Mucosa of descending colon (tissue), 3 donors: ENCODE results near the gene CCDC167. TPM values are rescaled to one million over a fixed set of nuclear protein-coding genes. Genes with fewer than 3 reads are reported as not detected.
A peak's percentile ranks its signal among the peaks of the same experiment; 100 is the strongest.

Experiments
- ATAC-seq: fragments of 200-7000 bp; cut with Tn5 transposase; one replicate; pipeline ENCODE4 v1.9.1; 2020; ENCODE audit warnings: mild to moderate bottlenecking, moderate library complexity
- DNase-seq, 3 donors: peaks; one replicate each; pipeline ENCODE4 v3.0.0-alpha.2; 2020
- H3K36me3 ChIP-seq: fragments of 200-600 bp; one replicate; pipeline ENCODE4 v1.8.0; 2021; ENCODE audit warnings: low read depth, mild to moderate bottlenecking
- H3K4me1 ChIP-seq: fragments of 200-600 bp; one replicate; pipeline ENCODE4 v1.8.0; 2021; ENCODE audit warnings: low read depth, mild to moderate bottlenecking
- H3K4me3 ChIP-seq: fragments of 200-600 bp; one replicate; pipeline ENCODE4 v1.8.0; 2021; ENCODE audit warnings: mild to moderate bottlenecking
- H3K9me3 ChIP-seq: fragments of 200-600 bp; one replicate; pipeline ENCODE4 v1.8.0; 2021; ENCODE audit warnings: mild to moderate bottlenecking
- intact Hi-C, 2 donors: fragments of 100-400 bp; cut with DNase I in 1 of 2; cut with micrococcal nuclease in 1 of 2; formaldehyde crosslinking; loops; one replicate each; pipeline versions ENCODE4 v1.11.0 to v1.11.1; 2022; cut with DNase I, micrococcal nuclease
- total RNA-seq, 3 donors: library from RNA; stranded (reverse); fragmentation: NEBNext Ultra II Directional in 2 of 3; extraction: Animal tissue kit (Norgen Biotek cat#: 25700) in 2 of 3; gene quantifications; one replicate each; pipeline versions ENCODE4 v1.2.1 to v1.2.4, GENCODE V29; 2021 to 2023
- TF ChIP-seq, protein P1 (sequence below): fragments of 200-600 bp; IDR thresholded peaks from one replicate; pipeline ENCODE4 v1.8.0; 2022; ENCODE audit warnings: antibody characterized with exemption, mild to moderate bottlenecking
- donor health status: DM: no; HTN: no; CAD: no; lungs with moderate emphysema.
- donor health status: DM: no; HTN: no; CAD: no.
- donor health status: DM: no; HTN: yes; CAD: no.

The CCDC167 gene
- total RNA-seq, 3 donors from 2014 or later, result 5.4 to 13.4 (median 12.1) TPM

GRCh38 chr6:37522836-37523235, 23.1 kb upstream of the CCDC167 start:
- ATAC-seq (no peak), DNase-seq (no peak)
- TF ChIP-seq, protein P1, sequence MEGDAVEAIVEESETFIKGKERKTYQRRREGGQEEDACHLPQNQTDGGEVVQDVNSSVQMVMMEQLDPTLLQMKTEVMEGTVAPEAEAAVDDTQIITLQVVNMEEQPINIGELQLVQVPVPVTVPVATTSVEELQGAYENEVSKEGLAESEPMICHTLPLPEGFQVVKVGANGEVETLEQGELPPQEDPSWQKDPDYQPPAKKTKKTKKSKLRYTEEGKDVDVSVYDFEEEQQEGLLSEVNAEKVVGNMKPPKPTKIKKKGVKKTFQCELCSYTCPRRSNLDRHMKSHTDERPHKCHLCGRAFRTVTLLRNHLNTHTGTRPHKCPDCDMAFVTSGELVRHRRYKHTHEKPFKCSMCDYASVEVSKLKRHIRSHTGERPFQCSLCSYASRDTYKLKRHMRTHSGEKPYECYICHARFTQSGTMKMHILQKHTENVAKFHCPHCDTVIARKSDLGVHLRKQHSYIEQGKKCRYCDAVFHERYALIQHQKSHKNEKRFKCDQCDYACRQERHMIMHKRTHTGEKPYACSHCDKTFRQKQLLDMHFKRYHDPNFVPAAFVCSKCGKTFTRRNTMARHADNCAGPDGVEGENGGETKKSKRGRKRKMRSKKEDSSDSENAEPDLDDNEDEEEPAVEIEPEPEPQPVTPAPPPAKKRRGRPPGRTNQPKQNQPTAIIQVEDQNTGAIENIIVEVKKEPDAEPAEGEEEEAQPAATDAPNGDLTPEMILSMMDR, result no peak
- H3K4me3 ChIP-seq, result no peak overlapping the region
- no peaks in the 10 kb centered on the region for H3K4me1 ChIP-seq
- intact Hi-C loops, result no loop called here
- no peaks in the 10 kb centered on the region for H3K9me3 ChIP-seq
- H3K36me3 ChIP-seq, result no peaks in the 10 kb centered on the region

DNA sequence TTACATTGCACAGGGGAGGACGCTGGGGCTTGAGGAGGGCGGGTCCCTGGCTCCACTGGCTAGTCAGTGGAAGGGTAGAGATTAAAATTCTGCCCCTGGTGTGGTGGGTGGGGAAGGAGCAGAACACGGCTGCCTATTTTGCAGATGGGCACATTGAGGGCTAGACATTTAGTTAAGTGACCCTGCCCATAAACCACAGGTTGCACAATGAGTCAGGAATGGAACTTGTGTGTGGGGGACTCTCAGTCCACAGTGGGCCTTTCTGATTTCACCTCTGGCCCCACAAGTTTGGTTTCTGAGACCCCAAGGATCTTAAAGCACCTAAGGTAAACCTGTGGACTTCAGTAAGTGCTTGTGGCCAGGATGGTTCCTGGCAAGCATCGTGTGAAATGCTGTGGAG, 22.0 kb upstream of the CCDC167 start:
- no peak for ATAC-seq
- no peak for DNase-seq
- no peaks in the 10 kb centered on the region for H3K36me3 ChIP-seq
- no peak overlapping the region for H3K4me3 ChIP-seq
- H3K4me1 ChIP-seq, result no peaks in the 10 kb centered on the region
- no peaks in the 10 kb centered on the region for H3K9me3 ChIP-seq
- TF ChIP-seq, protein P1, result no peak
- intact Hi-C loops, result no loop called here

GRCh38 chr6:37520926-37521325, 21.2 kb upstream of the CCDC167 start:
- TF ChIP-seq, protein P1, result no peak
- Histone ChIP-seq H3K4me3 (no peak overlapping the region), H3K36me3 (no peaks in the 10 kb centered on the region), H3K4me1 (peaks cover 2% of the 10 kb centered on the region), H3K9me3 (no peaks in the 10 kb centered on the region)
- intact Hi-C loops, result no loop called here
- DNase-seq, result no peak
- ATAC-seq, result no peak

DNA sequence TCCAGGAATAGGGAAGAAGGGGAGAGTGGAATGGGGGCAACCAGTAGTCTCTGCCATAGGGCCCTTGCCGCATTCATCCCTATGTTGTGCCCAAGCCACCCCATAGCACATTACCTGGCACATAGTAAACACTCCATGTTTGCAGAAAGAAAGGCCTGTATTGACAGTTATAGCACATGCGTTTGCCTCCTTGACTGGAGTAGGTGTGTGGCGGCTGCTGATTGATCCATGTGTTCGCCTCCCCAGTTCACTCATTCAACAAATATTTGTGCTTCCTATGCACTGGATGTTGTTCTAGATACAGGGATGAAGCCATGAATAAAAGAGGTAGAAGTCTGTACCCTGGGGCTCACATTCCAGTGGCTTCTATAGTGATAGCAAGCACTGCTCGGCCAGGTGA, 19.8 kb upstream of the CCDC167 start:
- TF ChIP-seq, protein P1, result no peak
- intact Hi-C loops, result no loop called here
- no peak for ATAC-seq
- Histone ChIP-seq H3K4me3 (no peak overlapping the region), H3K4me1 (peaks cover 2% of the 10 kb centered on the region), H3K9me3 (no peaks in the 10 kb centered on the region), H3K36me3 (no peaks in the 10 kb centered on the region)
- DNase-seq, result no peak

- Histone ChIP-seq H3K4me1 (peaks cover 2% of the 10 kb centered on the region), H3K36me3 (no peaks in the 10 kb centered on the region), H3K4me3 (no peak overlapping the region), H3K9me3 (no peaks in the 10 kb centered on the region)
- DNase-seq, result no peak
- no peak for ATAC-seq
- TF ChIP-seq, protein P1, result no peak
- intact Hi-C loops, result no loop called here
Observed at GRCh38 chr6:37518116-37518515, 18.4 kb upstream of the CCDC167 start.

DNA sequence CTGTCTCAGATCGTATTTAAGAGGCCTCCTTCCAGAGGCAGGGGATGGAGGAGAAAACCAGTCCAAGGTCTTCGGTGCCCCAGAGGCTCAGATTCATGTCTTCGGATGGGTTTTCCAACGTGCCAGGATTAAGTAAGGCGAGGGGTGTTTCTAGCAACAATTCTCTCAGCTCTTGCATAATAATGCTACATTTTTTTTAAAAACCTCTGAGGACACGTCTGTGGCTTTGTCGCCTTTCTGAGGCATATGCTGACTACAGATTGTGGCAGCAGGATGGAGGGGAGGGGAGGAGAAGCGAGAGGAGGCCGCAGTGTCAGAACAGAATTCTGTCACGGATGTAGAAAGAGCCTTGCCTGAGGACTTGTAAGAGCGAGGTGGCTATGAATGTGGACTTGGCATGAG, 17.7 kb upstream of the CCDC167 start:
- no peaks in the 10 kb centered on the region for H3K36me3 ChIP-seq
- H3K4me1 ChIP-seq, result peaks cover 2% of the 10 kb centered on the region
- TF ChIP-seq, protein P1, result no peak
- ATAC-seq, result peak; percentile 61
- H3K4me3 ChIP-seq, result no peak overlapping the region
- DNase-seq, result peak in 1 of 3 donors; percentile 37
- intact Hi-C loops, result no loop called here
- H3K9me3 ChIP-seq, result no peaks in the 10 kb centered on the region
